ENCODE data around the gene CPN2.
A peak's percentile ranks its signal among the peaks of the same experiment; 100 is the strongest.

CPN2 gene

GRCh38 chr3:194380326-194380725 lies 29.2 kb upstream of the CPN2 start:
- peak; percentile 5 for DNase-seq

- DNase-seq, result peak; percentile 4
Measured at GRCh38 chr3:194379651-194380050, 28.5 kb upstream of the CPN2 start.

- no peak for DNase-seq
Measured at GRCh38 chr3:194379231-194379630, 28.1 kb upstream of the CPN2 start.

- DNase-seq, result no peak
Measured at GRCh38 chr3:194377708-194378107, 26.6 kb upstream of the CPN2 start.

- DNase-seq, result no peak
Measured at GRCh38 chr3:194376241-194376560, 25.1 kb upstream of the CPN2 start.

- no peak for DNase-seq
Measured at GRCh38 chr3:194375473-194376240, 24.5 kb upstream of the CPN2 start.

- no peak for DNase-seq
Measured at GRCh38 chr3:194374935-194375334, 23.8 kb upstream of the CPN2 start.

- no peak for DNase-seq
Measured at GRCh38 chr3:194373899-194374298, 22.8 kb upstream of the CPN2 start.

- no peak for DNase-seq
Measured at GRCh38 chr3:194373028-194373427, 21.9 kb upstream of the CPN2 start.

GRCh38 chr3:194370753-194371152 lies 19.6 kb upstream of the CPN2 start:
- DNase-seq, result no peak

- peak; percentile 55 for DNase-seq
Measured at GRCh38 chr3:194369522-194370279, 18.6 kb upstream of the CPN2 start, which contains the start of gene LRRC15. TSS of gene LRRC15 (minus strand) at chr3:194369743. CDS start at chr3:194361043, 8,700 bp downstream.

- DNase-seq, result no peak
Measured at GRCh38 chr3:194368918-194369317, 17.8 kb upstream of the CPN2 start.

GRCh38 chr3:194367992-194368841 lies 17.1 kb upstream of the CPN2 start:
- peak; percentile 68 for DNase-seq

GRCh38 chr3:194365978-194366490 lies 14.9 kb upstream of the CPN2 start:
- DNase-seq, result no peak

- no peak for DNase-seq
Measured at GRCh38 chr3:194365526-194365925, 14.4 kb upstream of the CPN2 start.

- DNase-seq, result peak; percentile 86
Measured at GRCh38 chr3:194364652-194365434, 13.7 kb upstream of the CPN2 start.

- no peak for DNase-seq
Measured at GRCh38 chr3:194364314-194364651, 13.2 kb upstream of the CPN2 start.

- DNase-seq, result no peak
Measured at GRCh38 chr3:194360568-194360967, 9.4 kb upstream of the CPN2 start.

GRCh38 chr3:194357681-194358080 lies 6.6 kb upstream of the CPN2 start:
- no peak for DNase-seq

- no peak for DNase-seq
Measured at GRCh38 chr3:194355379-194355778, 4.3 kb upstream of the CPN2 start.

- no peak for DNase-seq
Measured at GRCh38 chr3:194354315-194354714, 3.2 kb upstream of the CPN2 start.

GRCh38 chr3:194352667-194353246 lies 1.6 kb upstream of the CPN2 start:
- DNase-seq, result no peak
